HL-60 (cell line): Measurements from ENCODE around the gene ZBTB32.
A peak's percentile ranks its signal among the peaks of the same experiment; 100 is the strongest.

Experiments
- DNase-seq, 2 experiments: peaks; one replicate each; pipeline ENCODE4 v3.0.0-alpha.2; 2010 to 2020; ENCODE audit warnings: low read depth in 1 of 2, low spot score in 1 of 2
- H3K27ac ChIP-seq: fragments of 250-450 bp; sonication (Bioruptor Pico); replicated peaks from 2 replicates; pipeline ENCODE4 v1.5.1; 2020; ENCODE audit warnings: mild to moderate bottlenecking, moderate library complexity
- H3K27me3 ChIP-seq: fragments of 250-450 bp; sonication (Bioruptor Pico); 2 replicates; pipeline ENCODE4 v1.5.1; 2021; ENCODE audit warnings: mild to moderate bottlenecking, moderate library complexity; ENCODE audit not compliant: insufficient read depth, poor library complexity, severe bottlenecking
- H3K4me3 ChIP-seq: replicated peaks from 2 replicates; pipeline ENCODE4 v1.5.1; 2011; ENCODE audit warnings: mild to moderate bottlenecking, control low read depth, low read length; ENCODE audit not compliant: insufficient read depth
- GABPA ChIP-seq: IDR thresholded peaks from 2 replicates; pipeline ENCODE4 v1.6.1; 2012; ENCODE audit warnings: low read depth
- POLR2AphosphoS5 ChIP-seq: IDR thresholded peaks from 2 replicates; pipeline ENCODE4 v1.6.1; 2012; ENCODE audit warnings: low read depth
- REST ChIP-seq: IDR thresholded peaks from 2 replicates; pipeline ENCODE4 v1.6.1; 2012; ENCODE audit warnings: low read depth; ENCODE audit not compliant: insufficient replicate concordance
- SPI1 ChIP-seq: IDR thresholded peaks from 2 replicates; pipeline ENCODE4 v1.6.1; 2012; ENCODE audit warnings: low read depth, mild to moderate bottlenecking, borderline replicate concordance
- TF ChIP-seq, protein P1 (sequence below): IDR thresholded peaks from one replicate; pipeline ENCODE4 v1.5.1; 2011; ENCODE audit warnings: low read length, control low read depth, inconsistent platforms; ENCODE audit not compliant: insufficient read depth

Gene ZBTB32

DNA sequence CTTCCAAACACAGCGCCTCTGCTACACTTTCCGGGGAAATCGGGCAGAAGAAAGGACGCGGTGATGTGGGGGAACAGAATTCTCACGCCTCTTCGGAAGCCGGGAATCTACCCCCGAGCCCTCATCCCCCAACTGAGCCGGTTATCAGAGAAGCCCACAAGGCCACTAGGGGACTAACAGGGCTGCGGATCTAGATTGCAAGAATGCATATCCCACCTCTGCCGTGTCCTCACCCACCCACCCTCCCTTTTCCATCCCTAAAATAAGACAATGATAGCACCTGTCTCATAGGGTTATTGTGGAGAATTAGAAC, 36.8 kb downstream of the ZBTB32 start:
- DNase-seq = no peak
- TF ChIP-seq SPI1 = no peak
- TF ChIP-seq GABPA = 0 out of 2 replicates have a peak, but pooled peaks have one; percentile 4
- TF ChIP-seq, protein P1, sequence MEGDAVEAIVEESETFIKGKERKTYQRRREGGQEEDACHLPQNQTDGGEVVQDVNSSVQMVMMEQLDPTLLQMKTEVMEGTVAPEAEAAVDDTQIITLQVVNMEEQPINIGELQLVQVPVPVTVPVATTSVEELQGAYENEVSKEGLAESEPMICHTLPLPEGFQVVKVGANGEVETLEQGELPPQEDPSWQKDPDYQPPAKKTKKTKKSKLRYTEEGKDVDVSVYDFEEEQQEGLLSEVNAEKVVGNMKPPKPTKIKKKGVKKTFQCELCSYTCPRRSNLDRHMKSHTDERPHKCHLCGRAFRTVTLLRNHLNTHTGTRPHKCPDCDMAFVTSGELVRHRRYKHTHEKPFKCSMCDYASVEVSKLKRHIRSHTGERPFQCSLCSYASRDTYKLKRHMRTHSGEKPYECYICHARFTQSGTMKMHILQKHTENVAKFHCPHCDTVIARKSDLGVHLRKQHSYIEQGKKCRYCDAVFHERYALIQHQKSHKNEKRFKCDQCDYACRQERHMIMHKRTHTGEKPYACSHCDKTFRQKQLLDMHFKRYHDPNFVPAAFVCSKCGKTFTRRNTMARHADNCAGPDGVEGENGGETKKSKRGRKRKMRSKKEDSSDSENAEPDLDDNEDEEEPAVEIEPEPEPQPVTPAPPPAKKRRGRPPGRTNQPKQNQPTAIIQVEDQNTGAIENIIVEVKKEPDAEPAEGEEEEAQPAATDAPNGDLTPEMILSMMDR = no peak
- no peak for TF ChIP-seq REST
- peak overlapping the region; percentile 63 for H3K4me3 ChIP-seq
- H3K27me3 ChIP-seq = no peaks in the 10 kb centered on the region
- peak overlapping the region; percentile 71 for H3K27ac ChIP-seq

- DNase-seq = peak in 1 of 2 experiments; percentile 88
- H3K4me3 ChIP-seq = peak within 1 kb of the TSS; percentile 18; the same call in 1 of the 2 replicates
- TF ChIP-seq POLR2AphosphoS5 = peak; percentile 43; the same call in 1 of the 2 replicates
- TF ChIP-seq, protein P1 = no peak
- no peak for TF ChIP-seq GABPA
- no peak for TF ChIP-seq REST
- peak; percentile 57; the same call in 1 of the 2 replicates for TF ChIP-seq SPI1
- H3K27me3 ChIP-seq = no peaks in the 10 kb centered on the region
- peak within 1 kb of the TSS; percentile 67 for H3K27ac ChIP-seq
Measured at GRCh38 chr19:35742121-35742724, 37.9 kb downstream of the ZBTB32 start, which contains the start of gene IGFLR1. IGFLR1 (minus strand) TSS chr19:35742452; CDS start chr19:35741180, 1,272 bp downstream.

GRCh38 chr19:35743640-35744429, 39.5 kb downstream of the ZBTB32 start:
- Histone ChIP-seq H3K27ac (no peak overlapping the region; the same call in 1 of the 2 replicates), H3K27me3 (no peaks in the 10 kb centered on the region), H3K4me3 (no peak overlapping the region; the same call in 1 of the 2 replicates)
- no peak for DNase-seq
- TF ChIP-seq SPI1 = no peak
- TF ChIP-seq REST = no peak
- TF ChIP-seq GABPA = no peak
- no peak for TF ChIP-seq POLR2AphosphoS5
- TF ChIP-seq, protein P1 = no peak
